ENCODE data around the gene PRC1. TPM values are rescaled to one million over a fixed set of nuclear protein-coding genes. Genes with fewer than 3 reads are reported as not detected.

Gene PRC1
- total and polyA plus RNA-seq, 2 of the 13 experiments (the other 11 are each of a cell fraction or from before 2014, with no cell fraction given) = 137 to 162 TPM

GRCh38 chr15:90994417-90995311 is at the start of gene PRC1 (continued):
- TF ChIP-seq ZNF619 (CRISPR knock-in tag; IDR thresholded peaks at IDR 0.05) = no peak
- TF ChIP-seq MIXL1 (CRISPR knock-in tag; IDR thresholded peaks at IDR 0.05) = 0 out of 2 replicates have a peak, but pooled peaks have one; percentile 30
- TF ChIP-seq ZNF792 (CRISPR knock-in tag; IDR thresholded peaks at IDR 0.05) = peak; percentile 74; the same call in 1 of the 2 replicates
- TF ChIP-seq ATF3 (CRISPR knock-in tag; IDR thresholded peaks at IDR 0.05) = peak; percentile 77
- 0 out of 2 replicates have a peak, but pooled peaks have one; percentile 39 for TF ChIP-seq ZBTB3 (CRISPR knock-in tag; IDR thresholded peaks at IDR 0.05; ENCODE audit: borderline replicate concordance, low read depth)
- no peak for TF ChIP-seq ZNF337 (CRISPR knock-in tag; IDR thresholded peaks at IDR 0.05; ENCODE audit: borderline replicate concordance, low read depth)
- no peak; the same call in 1 of the 2 replicates for TF ChIP-seq ZNF225 (CRISPR knock-in tag; IDR thresholded peaks at IDR 0.05)
- TF ChIP-seq ZSCAN30 (CRISPR knock-in tag; IDR thresholded peaks at IDR 0.05) = no peak
- no peak; the same call in none of the 2 replicates for TF ChIP-seq SALL2 (CRISPR knock-in tag; IDR thresholded peaks at IDR 0.05)
- no peak for TF ChIP-seq ZNF282 (IDR thresholded peaks at IDR 0.05; ENCODE audit: partially characterized antibody)
- peak; percentile 70; the same call in 1 of the 2 replicates for TF ChIP-seq CENPBD1 (CRISPR knock-in tag; IDR thresholded peaks at IDR 0.05; ENCODE audit: borderline replicate concordance, low read depth)
- peak; percentile 86 for TF ChIP-seq PHF20 (CRISPR knock-in tag; IDR thresholded peaks at IDR 0.05)
- peak; percentile 78; the same call in 1 of the 2 replicates for TF ChIP-seq ZNF205 (CRISPR knock-in tag; IDR thresholded peaks at IDR 0.05)
- 0 out of 2 replicates have a peak, but pooled peaks have one; percentile 58 for TF ChIP-seq GMEB2 (CRISPR knock-in tag; IDR thresholded peaks at IDR 0.05; ENCODE audit: low read depth)
- TF ChIP-seq ZMAT3 (CRISPR knock-in tag; conservative IDR thresholded peaks at IDR 0.05) = no peak
- peak; percentile 78 for TF ChIP-seq ZSCAN29 (CRISPR knock-in tag; conservative IDR thresholded peaks at IDR 0.05)
- TF ChIP-seq ZNF777 (CRISPR knock-in tag; IDR thresholded peaks at IDR 0.05) = peak; percentile 62
- peak; percentile 37; the same call in 1 of the 2 replicates for TF ChIP-seq SOX5 (CRISPR knock-in tag; IDR thresholded peaks at IDR 0.05; ENCODE audit: borderline replicate concordance)
- no peak for TF ChIP-seq ZNF572 (CRISPR knock-in tag; IDR thresholded peaks at IDR 0.05)
- peak; percentile 75; the same call in 1 of the 2 replicates for TF ChIP-seq RFXAP (CRISPR knock-in tag; IDR thresholded peaks at IDR 0.05; ENCODE audit: borderline replicate concordance)
- TF ChIP-seq PRMT3 (CRISPR knock-in tag; IDR thresholded peaks at IDR 0.05; ENCODE audit: borderline replicate concordance, low read depth) = peak; percentile 75; the same call in 1 of the 2 replicates
- peak; percentile 73; the same call in 1 of the 2 replicates for TF ChIP-seq ZSCAN5A (CRISPR knock-in tag; IDR thresholded peaks at IDR 0.05; ENCODE audit: borderline replicate concordance)
- TF ChIP-seq HOXA9 (CRISPR knock-in tag; IDR thresholded peaks at IDR 0.05; ENCODE audit: borderline replicate concordance) = 0 out of 2 replicates have a peak, but pooled peaks have one; percentile 27
- TF ChIP-seq CBFB (CRISPR knock-in tag; IDR thresholded peaks at IDR 0.05) = peak; percentile 74; the same call in 1 of the 2 replicates
- no peak for TF ChIP-seq ZBTB20 (CRISPR knock-in tag; IDR thresholded peaks at IDR 0.05; ENCODE audit: borderline replicate concordance, low read depth)

Data from HepG2 (cell line).